GM23338 (cell line): ENCODE results near the gene SIRPA.

ENCODE experiments used
- CREB1 ChIP-seq: fragments of 250-450 bp; sonication (Bioruptor Pico); IDR thresholded peaks from 2 replicates; pipeline ENCODE4 v1.5.0; 2020; ENCODE audit warnings: low read depth, mild to moderate bottlenecking, moderate library complexity
- CTCF ChIP-seq, 2 experiments: fragments of 200-600 bp in 1 of 2; sonication (generic) in 1 of 2; conservative IDR thresholded peaks; 2 replicates each; pipeline versions ENCODE4 v1.5.1 to v1.6.1; 2016 to 2017; ENCODE audit warnings: antibody characterized with exemption in 2 of 2, low read depth in 2 of 2, mild to moderate bottlenecking in 2 of 2, moderate library complexity in 1 of 2
- ETS1 ChIP-seq: IDR thresholded peaks from 2 replicates; pipeline ENCODE4 v1.6.1; 2016; ENCODE audit warnings: antibody characterized with exemption
- EZH2 ChIP-seq: fragments of 200-600 bp; sonication (generic); IDR thresholded peaks from one replicate; pipeline ENCODE4 v1.8.0; 2017; ENCODE audit warnings: antibody characterized with exemption, mild to moderate bottlenecking, low read depth; ENCODE audit not compliant: unreplicated experiment
- EZH2phosphoT487 ChIP-seq: fragments of 200-600 bp; sonication (generic); IDR thresholded peaks from one replicate; pipeline ENCODE4 v1.8.1; 2018; ENCODE audit warnings: antibody characterized with exemption; ENCODE audit not compliant: unreplicated experiment
- JUNB ChIP-seq: IDR thresholded peaks from one replicate; pipeline ENCODE4 v1.6.1; 2016; ENCODE audit warnings: antibody characterized with exemption; ENCODE audit not compliant: unreplicated experiment
- NANOG ChIP-seq: IDR thresholded peaks from 2 replicates; pipeline ENCODE4 v1.6.1; 2016; ENCODE audit warnings: antibody characterized with exemption, borderline replicate concordance
- POLR2AphosphoS5 ChIP-seq: IDR thresholded peaks from 2 replicates; pipeline ENCODE4 v1.6.1; 2016; ENCODE audit warnings: antibody characterized with exemption, low read depth
- REST ChIP-seq: IDR thresholded peaks from one replicate; pipeline ENCODE4 v1.6.1; 2018; ENCODE audit warnings: antibody characterized with exemption; ENCODE audit not compliant: unreplicated experiment
- STAT1 ChIP-seq: IDR thresholded peaks from one replicate; pipeline ENCODE4 v1.6.1; 2016; ENCODE audit warnings: antibody characterized with exemption; ENCODE audit not compliant: unreplicated experiment
- ZNF114 ChIP-seq: fragments of 250-450 bp; sonication (Bioruptor Pico); IDR thresholded peaks from 2 replicates; pipeline ENCODE4 v1.5.0; 2020; ENCODE audit warnings: mild to moderate bottlenecking, moderate library complexity
- ZNF331 ChIP-seq: fragments of 250-450 bp; sonication (Bioruptor Pico); IDR thresholded peaks from 2 replicates; pipeline ENCODE4 v1.5.0; 2020; ENCODE audit warnings: low read depth, mild to moderate bottlenecking, moderate library complexity
- ZNF462 ChIP-seq: fragments of 250-450 bp; sonication (Bioruptor Pico); IDR thresholded peaks from 2 replicates; pipeline ENCODE4 v1.5.0; 2020; ENCODE audit warnings: mild to moderate bottlenecking, moderate library complexity

- TF ChIP-seq POLR2AphosphoS5, result no peak
- TF ChIP-seq CTCF (conservative IDR thresholded peaks at IDR 0.05; ENCODE audit: low read depth in 2 of 2), result no peak
- TF ChIP-seq EZH2, result no peak
- no peak for TF ChIP-seq EZH2phosphoT487
- TF ChIP-seq STAT1, result no peak
- TF ChIP-seq NANOG, result no peak
- TF ChIP-seq CREB1 (CRISPR knock-in tag), result no peak
- no peak for TF ChIP-seq REST
- TF ChIP-seq JUNB, result no peak
- TF ChIP-seq ZNF114, result no peak
- TF ChIP-seq ETS1, result no peak
- no peak for TF ChIP-seq ZNF331
- TF ChIP-seq ZNF462 (CRISPR knock-in tag), result no peak
Measured at GRCh38 chr20:1955217-1955616, 60.0 kb downstream of the SIRPA start.
